Measurements from ENCODE around the gene PPP1R13B. TPM values are rescaled to one million over a fixed set of nuclear protein-coding genes. Genes with fewer than 3 reads are reported as not detected.

Gene PPP1R13B
- polyA plus RNA-seq, 1 of the 3 experiments (the other 2 are of a cell fraction), result 5.7 TPM

DNA sequence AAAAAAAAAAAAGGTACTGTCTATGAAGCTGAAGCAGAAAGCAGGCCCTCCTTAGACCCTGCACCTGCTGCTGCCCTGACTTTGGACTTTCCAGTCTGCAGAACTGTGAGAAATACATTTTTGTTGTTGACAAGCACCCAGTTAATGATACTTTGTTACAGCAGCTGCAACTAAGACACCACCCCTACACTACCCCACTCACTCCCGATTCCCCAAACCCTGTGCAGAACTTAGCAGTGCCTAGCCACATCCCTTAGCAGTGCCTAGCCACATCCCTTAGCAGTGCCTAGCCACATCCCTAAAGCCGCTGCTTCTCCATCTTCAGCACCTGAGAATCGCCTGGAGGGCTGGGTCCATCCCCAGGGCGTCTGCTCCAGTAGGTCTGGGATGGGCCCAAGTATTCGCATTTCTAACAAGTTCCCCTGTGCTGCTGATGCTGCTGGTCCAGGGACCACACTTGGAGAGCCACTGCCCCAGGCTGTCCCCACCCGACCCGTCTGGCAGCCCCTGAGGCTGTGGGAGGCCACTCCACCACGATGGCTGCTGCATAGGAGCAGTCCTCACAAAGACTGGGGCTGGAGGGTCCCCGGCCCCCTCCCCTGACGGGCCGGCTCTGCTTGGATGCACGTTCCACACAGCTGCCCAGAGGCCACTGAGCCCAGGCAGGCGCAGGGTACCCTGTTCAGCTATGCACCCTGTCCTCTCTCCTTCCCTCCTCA is 10.8 kb upstream of the PPP1R13B start:
- H3K9ac ChIP-seq, result no peak overlapping the region
- ChIA-PET CTCF (interaction anchor here (0.6 kb wide), 2 partner anchors 11 to 327 kb away, joined by 3 read pairs; partner anchors contain the start of gene PPP1R13B), POLR2A (no interaction called here)
- no peaks in the 10 kb centered on the region for H3K9me2 ChIP-seq
- DNase-seq, result no peak
- H3K4me3 ChIP-seq (ENCODE audit: low read depth in 2 of 2, low read length in 1 of 2), result no peak overlapping the region
- H4K20me1 ChIP-seq (ENCODE audit: insufficient read depth), result no peaks in the 10 kb centered on the region
- H3K27ac ChIP-seq (ENCODE audit: low read depth in 2 of 2, low read length in 1 of 2), result no peak overlapping the region
- H3K36me3 ChIP-seq (replicated peaks in 1 of 2; ENCODE audit: control insufficient read depth in 1 of 2, insufficient read depth in 2 of 2, low read length in 1 of 2), result no peaks in the 10 kb centered on the region
- H3K9me3 ChIP-seq, result no peaks in the 10 kb centered on the region
- H2AFZ ChIP-seq (ENCODE audit: low read depth), result no peak overlapping the region
- H3K4me2 ChIP-seq, result no peak overlapping the region
- TF ChIP-seq RFX5 (IDR thresholded peaks at IDR 0.05; ENCODE audit: low read length) (no peak), GABPA (IDR thresholded peaks at IDR 0.05; ENCODE audit: low read depth) (no peak), SMC3 (IDR thresholded peaks at IDR 0.05; ENCODE audit: low read depth, low read length) (no peak), NRF1 (IDR thresholded peaks at IDR 0.05; ENCODE audit: low read depth, low read length) (no peak), RXRA (IDR thresholded peaks at IDR 0.05; ENCODE audit: borderline replicate concordance, low read depth) (no peak)
- TF ChIP-seq, protein P1, sequence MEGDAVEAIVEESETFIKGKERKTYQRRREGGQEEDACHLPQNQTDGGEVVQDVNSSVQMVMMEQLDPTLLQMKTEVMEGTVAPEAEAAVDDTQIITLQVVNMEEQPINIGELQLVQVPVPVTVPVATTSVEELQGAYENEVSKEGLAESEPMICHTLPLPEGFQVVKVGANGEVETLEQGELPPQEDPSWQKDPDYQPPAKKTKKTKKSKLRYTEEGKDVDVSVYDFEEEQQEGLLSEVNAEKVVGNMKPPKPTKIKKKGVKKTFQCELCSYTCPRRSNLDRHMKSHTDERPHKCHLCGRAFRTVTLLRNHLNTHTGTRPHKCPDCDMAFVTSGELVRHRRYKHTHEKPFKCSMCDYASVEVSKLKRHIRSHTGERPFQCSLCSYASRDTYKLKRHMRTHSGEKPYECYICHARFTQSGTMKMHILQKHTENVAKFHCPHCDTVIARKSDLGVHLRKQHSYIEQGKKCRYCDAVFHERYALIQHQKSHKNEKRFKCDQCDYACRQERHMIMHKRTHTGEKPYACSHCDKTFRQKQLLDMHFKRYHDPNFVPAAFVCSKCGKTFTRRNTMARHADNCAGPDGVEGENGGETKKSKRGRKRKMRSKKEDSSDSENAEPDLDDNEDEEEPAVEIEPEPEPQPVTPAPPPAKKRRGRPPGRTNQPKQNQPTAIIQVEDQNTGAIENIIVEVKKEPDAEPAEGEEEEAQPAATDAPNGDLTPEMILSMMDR (IDR thresholded peaks at IDR 0.05), result no peak
- TF ChIP-seq, protein P2, sequence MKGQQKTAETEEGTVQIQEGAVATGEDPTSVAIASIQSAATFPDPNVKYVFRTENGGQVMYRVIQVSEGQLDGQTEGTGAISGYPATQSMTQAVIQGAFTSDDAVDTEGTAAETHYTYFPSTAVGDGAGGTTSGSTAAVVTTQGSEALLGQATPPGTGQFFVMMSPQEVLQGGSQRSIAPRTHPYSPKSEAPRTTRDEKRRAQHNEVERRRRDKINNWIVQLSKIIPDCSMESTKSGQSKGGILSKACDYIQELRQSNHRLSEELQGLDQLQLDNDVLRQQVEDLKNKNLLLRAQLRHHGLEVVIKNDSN (IDR thresholded peaks at IDR 0.05; ENCODE audit: borderline replicate concordance, low read depth), result no peak
- TF ChIP-seq, protein P3, sequence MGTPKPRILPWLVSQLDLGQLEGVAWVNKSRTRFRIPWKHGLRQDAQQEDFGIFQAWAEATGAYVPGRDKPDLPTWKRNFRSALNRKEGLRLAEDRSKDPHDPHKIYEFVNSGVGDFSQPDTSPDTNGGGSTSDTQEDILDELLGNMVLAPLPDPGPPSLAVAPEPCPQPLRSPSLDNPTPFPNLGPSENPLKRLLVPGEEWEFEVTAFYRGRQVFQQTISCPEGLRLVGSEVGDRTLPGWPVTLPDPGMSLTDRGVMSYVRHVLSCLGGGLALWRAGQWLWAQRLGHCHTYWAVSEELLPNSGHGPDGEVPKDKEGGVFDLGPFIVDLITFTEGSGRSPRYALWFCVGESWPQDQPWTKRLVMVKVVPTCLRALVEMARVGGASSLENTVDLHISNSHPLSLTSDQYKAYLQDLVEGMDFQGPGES (IDR thresholded peaks at IDR 0.05; ENCODE audit: low read depth, low read length), result no peak
- H3K79me2 ChIP-seq (ENCODE audit: insufficient read depth), result no peaks in the 10 kb centered on the region
- WGBS (ENCODE audit: low lambda C conversion rate), result 66% methylated on average over 10 of the region's 13 CpGs
- no peaks in the 10 kb centered on the region; the same call in 1 of the 2 replicates for H3K27me3 ChIP-seq (ENCODE audit: insufficient read depth)
- peaks cover 0 to 10% of the 10 kb centered on the region in 2 experiments; a peak in 1 of 4 replicates for H3K4me1 ChIP-seq (ENCODE audit: control insufficient read depth in 1 of 2, insufficient read depth in 2 of 2, low read depth in 1 of 2, low read length in 1 of 2)
- H3F3A ChIP-seq (replicated peaks; ENCODE audit: insufficient read depth), result no peaks in the 10 kb centered on the region

DNA sequence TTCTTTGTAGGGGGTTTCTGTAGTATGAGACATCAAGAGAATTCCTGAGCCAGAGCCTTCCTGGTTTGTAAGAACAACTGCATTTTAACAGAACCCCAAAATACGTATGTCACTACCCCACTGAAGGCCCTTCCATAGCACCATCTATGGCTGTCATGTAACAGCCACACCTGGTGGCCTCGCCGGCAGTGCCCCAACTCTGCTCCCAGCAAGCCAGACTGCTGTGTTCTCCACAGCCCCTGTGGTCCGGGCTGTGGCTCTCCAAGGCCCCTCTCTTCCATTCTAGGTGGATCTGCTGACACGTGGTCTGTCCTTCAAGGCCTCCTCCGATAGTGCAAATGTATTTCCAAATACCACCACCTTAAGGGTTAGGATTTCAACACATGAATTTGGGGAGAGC is 9.9 kb upstream of the PPP1R13B start:
- ChIA-PET CTCF (no interaction called here), POLR2A (no interaction called here)
- no peak for DNase-seq
- Histone ChIP-seq H3K4me2 (no peak overlapping the region), H3K4me1 (ENCODE audit: control insufficient read depth in 1 of 2, insufficient read depth in 2 of 2, low read depth in 1 of 2, low read length in 1 of 2) (peaks cover 0 to 10% of the 10 kb centered on the region in 2 experiments; a peak in 1 of 4 replicates), H3K9ac (no peak overlapping the region), H4K20me1 (ENCODE audit: insufficient read depth) (no peaks in the 10 kb centered on the region), H3F3A (replicated peaks; ENCODE audit: insufficient read depth) (no peaks in the 10 kb centered on the region), H3K79me2 (ENCODE audit: insufficient read depth) (no peaks in the 10 kb centered on the region), H3K9me2 (no peaks in the 10 kb centered on the region), H3K4me3 (ENCODE audit: low read depth in 2 of 2, low read length in 1 of 2) (no peak overlapping the region), H3K27me3 (ENCODE audit: insufficient read depth) (no peaks in the 10 kb centered on the region), H3K36me3 (replicated peaks in 1 of 2; ENCODE audit: control insufficient read depth in 1 of 2, insufficient read depth in 2 of 2, low read length in 1 of 2) (no peaks in the 10 kb centered on the region), H3K27ac (ENCODE audit: low read depth in 2 of 2, low read length in 1 of 2) (no peak overlapping the region), H2AFZ (ENCODE audit: low read depth) (no peak overlapping the region), H3K9me3 (no peaks in the 10 kb centered on the region)
- WGBS (ENCODE audit: low lambda C conversion rate), result 73% methylated on average over 5 of the region's 6 CpGs
- TF ChIP-seq, protein P4, sequence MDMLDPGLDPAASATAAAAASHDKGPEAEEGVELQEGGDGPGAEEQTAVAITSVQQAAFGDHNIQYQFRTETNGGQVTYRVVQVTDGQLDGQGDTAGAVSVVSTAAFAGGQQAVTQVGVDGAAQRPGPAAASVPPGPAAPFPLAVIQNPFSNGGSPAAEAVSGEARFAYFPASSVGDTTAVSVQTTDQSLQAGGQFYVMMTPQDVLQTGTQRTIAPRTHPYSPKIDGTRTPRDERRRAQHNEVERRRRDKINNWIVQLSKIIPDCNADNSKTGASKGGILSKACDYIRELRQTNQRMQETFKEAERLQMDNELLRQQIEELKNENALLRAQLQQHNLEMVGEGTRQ (IDR thresholded peaks at IDR 0.05; ENCODE audit: borderline replicate concordance, low read depth, low read length), result no peak
- TF ChIP-seq ELF1 (IDR thresholded peaks at IDR 0.05) (no peak), TAF1 (IDR thresholded peaks at IDR 0.05; ENCODE audit: borderline replicate concordance, low read depth, low read length) (no peak), JUND (IDR thresholded peaks at IDR 0.05) (no peak), EZH2phosphoT487 (IDR thresholded peaks at IDR 0.05; ENCODE audit: borderline replicate concordance, low read depth) (no peak), RXRA (IDR thresholded peaks at IDR 0.05; ENCODE audit: borderline replicate concordance, low read depth) (no peak), NRF1 (IDR thresholded peaks at IDR 0.05; ENCODE audit: low read depth, low read length) (no peak), MXI1 (IDR thresholded peaks at IDR 0.05; ENCODE audit: low read depth, low read length) (no peak), NFIC (IDR thresholded peaks at IDR 0.05; ENCODE audit: borderline replicate concordance) (no peak), YY1 (IDR thresholded peaks at IDR 0.05; ENCODE audit: low read depth) (no peak), FOXJ3 (CRISPR knock-in tag; IDR thresholded peaks at IDR 0.05) (no peak), FOXM1 (IDR thresholded peaks at IDR 0.05; ENCODE audit: low read depth) (no peak)
- TF ChIP-seq, protein P5, sequence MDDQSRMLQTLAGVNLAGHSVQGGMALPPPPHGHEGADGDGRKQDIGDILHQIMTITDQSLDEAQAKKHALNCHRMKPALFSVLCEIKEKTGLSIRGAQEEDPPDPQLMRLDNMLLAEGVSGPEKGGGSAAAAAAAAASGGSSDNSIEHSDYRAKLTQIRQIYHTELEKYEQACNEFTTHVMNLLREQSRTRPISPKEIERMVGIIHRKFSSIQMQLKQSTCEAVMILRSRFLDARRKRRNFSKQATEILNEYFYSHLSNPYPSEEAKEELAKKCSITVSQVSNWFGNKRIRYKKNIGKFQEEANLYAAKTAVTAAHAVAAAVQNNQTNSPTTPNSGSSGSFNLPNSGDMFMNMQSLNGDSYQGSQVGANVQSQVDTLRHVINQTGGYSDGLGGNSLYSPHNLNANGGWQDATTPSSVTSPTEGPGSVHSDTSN (IDR thresholded peaks at IDR 0.05), result no peak
- TF ChIP-seq, protein P3 (IDR thresholded peaks at IDR 0.05; ENCODE audit: low read depth, low read length), result no peak
- TF ChIP-seq, protein P2 (IDR thresholded peaks at IDR 0.05; ENCODE audit: borderline replicate concordance, low read depth), result no peak
